HepG2 (cell line): Measurements from ENCODE around the gene PLD3. TPM values are rescaled to one million over a fixed set of nuclear protein-coding genes. Genes with fewer than 3 reads are reported as not detected.

Experiments
- ATAC-seq: fragments of 200-7000 bp; cut with Tn5 transposase; 3 replicates; pipeline ENCODE4 v1.9.1; 2020; ENCODE audit warnings: mild to moderate bottlenecking, moderate library complexity
- BruUV-seq: library from RNA; stranded (reverse); fragments of 400-500 nt; replicated peaks from 2 replicates; lab custom pipeline; 2021; lab: Mats Ljungman, UMichigan
- CTCF ChIA-PET: fragments of 300-600 bp; formaldehyde crosslinking; extraction: SDS; loops from one replicate; lab custom pipeline; 2021; ENCODE audit warnings: low total read pairs, inconsistent platforms, low intra/inter-chr PET ratio; lab: Yijun Ruan, JAX
- POLR2A ChIA-PET: fragments of 350-600 bp; sonication (Branson Sonifier 250); formaldehyde crosslinking; loops from one replicate; lab custom pipeline; 2020; ENCODE audit warnings: antibody characterized with exemption, inconsistent platforms; lab: Yijun Ruan, JAX
- DNase-seq: peaks from one replicate; pipeline ENCODE4 v3.0.0-alpha.2; 2015; ENCODE audit warnings: low spot score
- FAIRE-seq: peaks from 3 replicates; lab custom pipeline; 2011; peaks lifted over from hg19 to GRCh38; lab: Jason Lieb, UNC
- H2AFZ ChIP-seq: one replicate; pipeline ENCODE4 v1.6.1; 2011; ENCODE audit warnings: low read length, inconsistent platforms
- H3K27ac ChIP-seq: fragments of 300-600 bp; 3 replicates; pipeline ENCODE4 v1.8.0; 2011; ENCODE audit warnings: mixed run types, mild to moderate bottlenecking, mixed read lengths, low read length, inconsistent platforms; ENCODE audit not compliant: insufficient read depth; ENCODE audit errors: extremely low read length
- H3K27me3 ChIP-seq, 2 experiments: fragments of 200-600 bp in 1 of 2; 2 replicates in 1 of 2; 3 replicates in 1 of 2; pipeline versions ENCODE4 v1.6.0 to v1.8.0; 2011; ENCODE audit warnings: low read length in 2 of 2, mild to moderate bottlenecking in 2 of 2, moderate library complexity in 2 of 2, inconsistent platforms in 1 of 2; ENCODE audit not compliant: insufficient read depth in 2 of 2, control insufficient read depth in 1 of 2
- H3K36me3 ChIP-seq, 2 experiments: fragments of 200-600 bp in 1 of 2; replicated peaks in 1 of 2; 2 replicates in 1 of 2; 3 replicates in 1 of 2; pipeline versions ENCODE4 v1.5.1 to v1.8.0; 2011; ENCODE audit warnings: low read length in 2 of 2, inconsistent platforms in 1 of 2; ENCODE audit not compliant: insufficient read depth in 2 of 2, control insufficient read depth in 1 of 2
- H3K4me1 ChIP-seq: 2 replicates; pipeline ENCODE4 v1.5.1; 2012; ENCODE audit warnings: low read length, inconsistent platforms; ENCODE audit not compliant: insufficient read depth
- H3K4me2 ChIP-seq: 2 replicates; pipeline ENCODE4 v1.6.0; 2011; ENCODE audit warnings: low read depth, low read length, inconsistent platforms
- H3K4me3 ChIP-seq, 3 experiments: fragments of 200-600 bp in 1 of 3; sonication (generic), shearing (Covaris generic) in 1 of 3; replicated peaks in 1 of 3; 2 replicates each; pipeline ENCODE4 v1.5.1; 2011 to 2016; ENCODE audit warnings: low read length in 3 of 3, inconsistent platforms in 2 of 3, low read depth in 2 of 3, mild to moderate bottlenecking in 2 of 3, control low read depth in 1 of 3, mixed read lengths in 1 of 3; ENCODE audit not compliant: insufficient read depth in 1 of 3
- H3K79me2 ChIP-seq: one replicate; pipeline ENCODE4 v1.6.1; 2011; ENCODE audit warnings: low read length, inconsistent platforms; ENCODE audit not compliant: insufficient read depth
- H3K9ac ChIP-seq: 2 replicates; pipeline ENCODE4 v1.6.0; 2011; ENCODE audit warnings: mild to moderate bottlenecking, low read depth, low read length, inconsistent platforms; ENCODE audit not compliant: insufficient read depth
- H3K9me3 ChIP-seq: 2 replicates; pipeline ENCODE4 v1.5.1; 2012; ENCODE audit warnings: mild to moderate bottlenecking, low read length
- H4K20me1 ChIP-seq: 2 replicates; pipeline ENCODE4 v1.6.0; 2011; ENCODE audit warnings: inconsistent platforms, mild to moderate bottlenecking, low read length, moderate library complexity; ENCODE audit not compliant: insufficient read depth
- CERS6 ChIP-seq: sonication (generic); formaldehyde crosslinking; IDR thresholded peaks from 2 replicates; pipeline ENCODE4 v1.5.0; 2020; ENCODE audit warnings: missing genetic modification reagents
- FOXJ3 ChIP-seq: sonication (generic); formaldehyde crosslinking; IDR thresholded peaks from 2 replicates; pipeline ENCODE4 v1.4.0; 2020; ENCODE audit warnings: missing genetic modification reagents, mild to moderate bottlenecking, borderline replicate concordance
- PLRG1 ChIP-seq: fragments of 450-650 bp; conservative IDR thresholded peaks from 2 replicates; pipeline ENCODE4 v1.6.1; 2016
- SNAPC4 ChIP-seq: sonication (generic); formaldehyde crosslinking; IDR thresholded peaks from 2 replicates; pipeline ENCODE4 v1.4.0; 2020; ENCODE audit warnings: mild to moderate bottlenecking, missing genetic modification reagents
- SRSF9 ChIP-seq: fragments of 200-400 bp; formaldehyde crosslinking; IDR thresholded peaks from 2 replicates; pipeline ENCODE4 v1.6.1; 2018; ENCODE audit warnings: borderline replicate concordance, mild to moderate bottlenecking, low read depth, low read length; ENCODE audit not compliant: insufficient read depth, poor library complexity, severe bottlenecking
- ZNF138 ChIP-seq: sonication (generic); formaldehyde crosslinking; IDR thresholded peaks from 2 replicates; pipeline ENCODE4 v1.5.0; 2020; ENCODE audit warnings: mild to moderate bottlenecking, low read depth, missing genetic modification reagents
- ZNF616 ChIP-seq: sonication (generic); formaldehyde crosslinking; IDR thresholded peaks from 2 replicates; pipeline ENCODE4 v1.5.0; 2020; ENCODE audit warnings: low read depth, mild to moderate bottlenecking, missing genetic modification reagents
- ZNF687 ChIP-seq: sonication (generic); formaldehyde crosslinking; IDR thresholded peaks from 2 replicates; pipeline ENCODE4 v1.5.1; 2020; ENCODE audit warnings: mild to moderate bottlenecking, missing genetic modification reagents, moderate library complexity
- WGBS: methylation state at CpG from one replicate; pipeline ENCODE4 v1.1.6; 2017; ENCODE audit warnings: low lambda C conversion rate; 5-methylcytosine and 5-hydroxymethylcytosine counted together
- in situ Hi-C: cut with HindIII; loops from 2 replicates; pipeline ENCODE4 v1.10.0; 2017; ENCODE audit warnings: low pct_unique_long_range_greater_than_20kb; ENCODE audit not compliant: extremely low pct_ligation_motif_present
- intact Hi-C: fragments of 100-400 bp; cut with micrococcal nuclease; formaldehyde crosslinking; loops from one replicate; pipeline ENCODE4 v1.10.0; 2022; ENCODE audit not compliant: unreplicated experiment
- polyA plus RNA-seq, 8 experiments: library from polyadenylated mRNA; depleted of rRNA in 3 of 8; stranded (reverse) in 7 of 8; unstranded in 1 of 8; fragments of >200 nt; fragmentation: Illumina TruSeq in 4 of 8; extraction: Trizol in 4 of 8; gene quantifications; 2 replicates each; pipeline versions ENCODE4 v1.2.1 to v1.2.3, GENCODE V29; 2011 to 2016; ENCODE audit warnings: low read depth in 4 of 8, missing spikeins in 1 of 8, mixed read lengths in 1 of 8; ENCODE audit not compliant: insufficient read depth in 1 of 8
- total RNA-seq, 5 experiments: library from RNA; depleted of rRNA; stranded (reverse); fragments of >200 nt; fragmentation: Illumina TruSeq; extraction: Trizol; gene quantifications; 2 replicates each; pipeline ENCODE4 v1.2.3, GENCODE V29; 2016; ENCODE audit warnings: low read depth in 1 of 5

The PLD3 gene
- total and polyA plus RNA-seq, 2 of the 13 experiments (the other 11 are each of a cell fraction or from before 2014, with no cell fraction given), result 45.7 to 164 TPM

- Histone ChIP-seq H3K4me2 (no peak overlapping the region), H3K79me2 (no peaks in the 10 kb centered on the region), H3K4me3 (no peak overlapping the region), H3K9ac (no peak overlapping the region), H3K27ac (no peak overlapping the region), H4K20me1 (no peaks in the 10 kb centered on the region), H2AFZ (no peak overlapping the region), H3K4me1 (no peaks in the 10 kb centered on the region), H3K9me3 (no peaks in the 10 kb centered on the region), H3K27me3 (no peaks in the 10 kb centered on the region), H3K36me3 (peaks cover 14 to 60% of the 10 kb centered on the region in 2 experiments)
- FAIRE-seq (no peak), DNase-seq (no peak), ATAC-seq (no peak)
- TF ChIP-seq ZNF616 (CRISPR knock-in tag) (no peak), ZNF138 (no peak), CERS6 (CRISPR knock-in tag) (no peak), PLRG1 (no peak), SRSF9 (no peak)
- intact Hi-C loops, result no loop called here
- no TSS peak for BruUV-seq
- ChIA-PET CTCF (no interaction called here), POLR2A (no interaction called here)
- WGBS, result 100% methylated on average over 3 of the region's 5 CpGs
- in situ Hi-C loops, result no loop called here
Measured at GRCh38 chr19:40331052-40331451, 17.4 kb upstream of the PLD3 start.

GRCh38 chr19:40332669-40333068 lies 15.8 kb upstream of the PLD3 start:
- no TSS peak for BruUV-seq
- CTCF ChIA-PET, result no interaction called here
- ATAC-seq (no peak), DNase-seq (no peak), FAIRE-seq (no peak)
- H4K20me1 ChIP-seq, result no peaks in the 10 kb centered on the region
- H3K9ac ChIP-seq, result no peak overlapping the region
- in situ Hi-C loops (no loop called here), intact Hi-C loops (no loop called here)
- peaks cover 1% of the 10 kb centered on the region for H3K79me2 ChIP-seq
- POLR2A ChIA-PET, result no interaction called here
- no peak overlapping the region for H2AFZ ChIP-seq
- peaks cover 11 to 56% of the 10 kb centered on the region in 2 experiments for H3K36me3 ChIP-seq
- H3K4me2 ChIP-seq, result no peak overlapping the region
- H3K4me3 ChIP-seq, result no peak overlapping the region
- no peaks in the 10 kb centered on the region for H3K27me3 ChIP-seq
- no peak overlapping the region for H3K27ac ChIP-seq
- WGBS, result 84% methylated on average over 6 of the region's 6 CpGs
- no peaks in the 10 kb centered on the region for H3K4me1 ChIP-seq
- H3K9me3 ChIP-seq, result no peaks in the 10 kb centered on the region
- no peak for TF ChIP-seq FOXJ3 (CRISPR knock-in tag)
- no peak for TF ChIP-seq SNAPC4 (CRISPR knock-in tag)
- no peak for TF ChIP-seq ZNF687 (CRISPR knock-in tag)
